ENCODE results near the gene SHISAL2A.
A peak's percentile ranks its signal among the peaks of the same experiment; 100 is the strongest.

Gene SHISAL2A

DNA sequence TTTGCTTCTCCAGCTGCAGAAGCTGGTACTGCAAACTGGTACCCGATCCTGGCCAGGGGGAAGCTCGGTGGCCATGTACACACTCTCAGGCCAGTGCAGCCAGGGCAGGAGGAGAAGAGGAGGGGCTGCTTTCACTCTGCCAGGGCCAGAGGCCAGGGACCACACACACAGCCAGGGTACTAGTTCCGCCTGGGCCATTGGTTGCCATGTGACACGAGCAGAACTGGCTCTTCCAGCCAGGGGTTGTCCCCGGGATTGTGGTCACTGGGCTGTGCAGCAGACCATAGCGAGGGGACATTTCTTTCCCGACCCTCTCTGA lies 3.7 kb upstream of the SHISAL2A start:
- no peaks in the 10 kb centered on the region; the same call in 1 of the 2 replicates for H3F3A ChIP-seq (ENCODE audit: control insufficient read depth, insufficient read depth)
- H3K36me3 ChIP-seq (ENCODE audit: control insufficient read depth, low read length), result no peaks in the 10 kb centered on the region
- H3K4me2 ChIP-seq (ENCODE audit: low read length), result no peak overlapping the region
- H4K20me1 ChIP-seq (ENCODE audit: control insufficient read depth, insufficient read depth, low read depth, low read length), result no peaks in the 10 kb centered on the region
- peaks cover 18% of the 10 kb centered on the region for H3K27me3 ChIP-seq (ENCODE audit: control insufficient read depth, low read length)
- no peak overlapping the region for H3K27ac ChIP-seq (ENCODE audit: low read depth, low read length)
- no peaks in the 10 kb centered on the region for H3K79me2 ChIP-seq (ENCODE audit: control insufficient read depth, low read length)
- no peak overlapping the region for H3K4me3 ChIP-seq (ENCODE audit: low read length)
- H3K9me2 ChIP-seq (replicated peaks; ENCODE audit: control insufficient read depth, low read length), result no peaks in the 10 kb centered on the region
- TF ChIP-seq EZH2phosphoT487 (IDR thresholded peaks at IDR 0.05; ENCODE audit: borderline replicate concordance, low read length), result no peak
- TF ChIP-seq, protein P1, sequence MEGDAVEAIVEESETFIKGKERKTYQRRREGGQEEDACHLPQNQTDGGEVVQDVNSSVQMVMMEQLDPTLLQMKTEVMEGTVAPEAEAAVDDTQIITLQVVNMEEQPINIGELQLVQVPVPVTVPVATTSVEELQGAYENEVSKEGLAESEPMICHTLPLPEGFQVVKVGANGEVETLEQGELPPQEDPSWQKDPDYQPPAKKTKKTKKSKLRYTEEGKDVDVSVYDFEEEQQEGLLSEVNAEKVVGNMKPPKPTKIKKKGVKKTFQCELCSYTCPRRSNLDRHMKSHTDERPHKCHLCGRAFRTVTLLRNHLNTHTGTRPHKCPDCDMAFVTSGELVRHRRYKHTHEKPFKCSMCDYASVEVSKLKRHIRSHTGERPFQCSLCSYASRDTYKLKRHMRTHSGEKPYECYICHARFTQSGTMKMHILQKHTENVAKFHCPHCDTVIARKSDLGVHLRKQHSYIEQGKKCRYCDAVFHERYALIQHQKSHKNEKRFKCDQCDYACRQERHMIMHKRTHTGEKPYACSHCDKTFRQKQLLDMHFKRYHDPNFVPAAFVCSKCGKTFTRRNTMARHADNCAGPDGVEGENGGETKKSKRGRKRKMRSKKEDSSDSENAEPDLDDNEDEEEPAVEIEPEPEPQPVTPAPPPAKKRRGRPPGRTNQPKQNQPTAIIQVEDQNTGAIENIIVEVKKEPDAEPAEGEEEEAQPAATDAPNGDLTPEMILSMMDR (IDR thresholded peaks at IDR 0.05; ENCODE audit: low read depth, low read length, poor library complexity, severe bottlenecking), result no peak
- H3K4me1 ChIP-seq (ENCODE audit: control insufficient read depth, low read length), result peaks cover 26% of the 10 kb centered on the region
- no peaks in the 10 kb centered on the region for H3K9me3 ChIP-seq (ENCODE audit: control insufficient read depth, insufficient read depth, low read length)

DNA sequence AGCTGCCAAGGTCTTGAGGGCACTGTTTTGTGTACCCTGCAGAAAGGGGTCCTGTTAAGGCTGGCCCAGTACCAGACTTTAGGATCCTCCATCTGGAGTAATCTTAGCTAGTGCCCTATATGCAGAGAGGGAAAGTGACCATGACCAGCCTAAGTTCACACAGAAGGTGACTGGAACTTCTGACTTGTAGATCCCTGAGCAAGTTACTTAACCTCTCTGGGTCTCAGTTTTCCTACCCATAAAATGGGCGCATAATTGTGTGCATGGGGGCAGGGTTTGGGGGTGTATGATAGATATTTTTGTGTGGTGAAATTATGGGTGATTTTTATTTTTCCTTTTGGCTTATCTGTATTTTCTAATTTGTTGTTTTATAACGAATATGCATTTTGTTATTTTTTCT lies 3.3 kb upstream of the SHISAL2A start:
- Histone ChIP-seq H3K9me3 (ENCODE audit: control insufficient read depth, insufficient read depth, low read length) (no peaks in the 10 kb centered on the region), H3K9me2 (replicated peaks; ENCODE audit: control insufficient read depth, low read length) (no peaks in the 10 kb centered on the region), H4K20me1 (ENCODE audit: control insufficient read depth, insufficient read depth, low read depth, low read length) (no peaks in the 10 kb centered on the region), H3K4me2 (ENCODE audit: low read length) (no peak overlapping the region), H3K36me3 (ENCODE audit: control insufficient read depth, low read length) (no peaks in the 10 kb centered on the region), H3K27me3 (ENCODE audit: control insufficient read depth, low read length) (peaks cover 18% of the 10 kb centered on the region), H3F3A (ENCODE audit: control insufficient read depth, insufficient read depth) (no peaks in the 10 kb centered on the region; the same call in 1 of the 2 replicates), H3K4me3 (ENCODE audit: low read length) (no peak overlapping the region), H3K27ac (ENCODE audit: low read depth, low read length) (no peak overlapping the region), H3K79me2 (ENCODE audit: control insufficient read depth, low read length) (no peaks in the 10 kb centered on the region), H3K4me1 (ENCODE audit: control insufficient read depth, low read length) (peaks cover 30% of the 10 kb centered on the region)
- TF ChIP-seq, protein P1 (IDR thresholded peaks at IDR 0.05; ENCODE audit: low read depth, low read length, poor library complexity, severe bottlenecking), result no peak
- TF ChIP-seq EZH2phosphoT487 (IDR thresholded peaks at IDR 0.05; ENCODE audit: borderline replicate concordance, low read length), result no peak

DNA sequence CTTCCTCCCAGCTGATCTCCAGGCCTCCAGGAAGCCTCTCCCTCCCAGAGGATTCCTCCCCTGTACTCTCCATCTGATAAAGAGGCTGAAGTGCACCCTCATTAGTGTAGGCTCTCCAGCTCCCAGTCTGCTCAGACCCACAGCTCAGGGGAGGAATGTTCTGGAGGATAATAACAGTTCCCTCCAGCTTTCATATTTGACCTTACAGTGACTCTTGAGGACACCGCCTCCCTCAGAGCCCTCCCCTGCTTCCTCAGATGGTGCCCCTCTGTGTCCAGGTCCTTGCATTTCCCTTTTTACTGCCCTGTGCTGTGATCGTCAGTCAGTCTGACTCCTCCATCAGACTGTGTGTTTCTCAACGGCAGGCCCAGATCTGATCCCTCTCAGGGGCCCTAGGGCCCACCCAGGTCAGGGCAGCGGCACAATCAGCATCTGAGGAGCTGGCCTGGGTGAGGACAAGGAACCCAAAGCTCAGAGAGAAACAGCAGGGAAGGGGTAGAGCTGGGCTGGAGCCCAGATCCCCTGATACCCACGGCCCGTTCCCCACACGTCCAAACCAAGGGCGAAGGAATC lies 1.1 kb upstream of the SHISAL2A start:
- H3K4me3 ChIP-seq (ENCODE audit: low read length), result peak overlapping the region; percentile 37; the same call in 1 of the 2 replicates
- no peak overlapping the region for H3K27ac ChIP-seq (ENCODE audit: low read depth, low read length)
- H3K4me1 ChIP-seq (ENCODE audit: control insufficient read depth, low read length), result peaks cover 51% of the 10 kb centered on the region
- peaks cover 18% of the 10 kb centered on the region for H3K27me3 ChIP-seq (ENCODE audit: control insufficient read depth, low read length)
- peaks cover 8% of the 10 kb centered on the region for H3F3A ChIP-seq (ENCODE audit: control insufficient read depth, insufficient read depth)
- peak overlapping the region; percentile 76 for H3K4me2 ChIP-seq (ENCODE audit: low read length)
- no peak for TF ChIP-seq EZH2phosphoT487 (IDR thresholded peaks at IDR 0.05; ENCODE audit: borderline replicate concordance, low read length)
- TF ChIP-seq, protein P1 (IDR thresholded peaks at IDR 0.05; ENCODE audit: low read depth, low read length, poor library complexity, severe bottlenecking), result no peak
- H3K79me2 ChIP-seq (ENCODE audit: control insufficient read depth, low read length), result no peaks in the 10 kb centered on the region
- no peaks in the 10 kb centered on the region for H4K20me1 ChIP-seq (ENCODE audit: control insufficient read depth, insufficient read depth, low read depth, low read length)
- H3K36me3 ChIP-seq (ENCODE audit: control insufficient read depth, low read length), result no peaks in the 10 kb centered on the region
- no peaks in the 10 kb centered on the region for H3K9me2 ChIP-seq (replicated peaks; ENCODE audit: control insufficient read depth, low read length)
- H3K9me3 ChIP-seq (ENCODE audit: control insufficient read depth, insufficient read depth, low read length), result no peaks in the 10 kb centered on the region

All from DOHH2 (cell line).